Skeletal muscle cell (primary cell): ENCODE results near the gene CMSS1.

ENCODE experiments used
- DNase-seq: peaks from one replicate; pipeline ENCODE4 v3.0.0-alpha.2; 2010; ENCODE audit warnings: low read depth
- H3K4me3 ChIP-seq: 2 replicates; pipeline ENCODE4 v1.5.1; 2011; ENCODE audit warnings: low read depth, mild to moderate bottlenecking, control low read depth, low read length, moderate library complexity

Gene CMSS1

DNA sequence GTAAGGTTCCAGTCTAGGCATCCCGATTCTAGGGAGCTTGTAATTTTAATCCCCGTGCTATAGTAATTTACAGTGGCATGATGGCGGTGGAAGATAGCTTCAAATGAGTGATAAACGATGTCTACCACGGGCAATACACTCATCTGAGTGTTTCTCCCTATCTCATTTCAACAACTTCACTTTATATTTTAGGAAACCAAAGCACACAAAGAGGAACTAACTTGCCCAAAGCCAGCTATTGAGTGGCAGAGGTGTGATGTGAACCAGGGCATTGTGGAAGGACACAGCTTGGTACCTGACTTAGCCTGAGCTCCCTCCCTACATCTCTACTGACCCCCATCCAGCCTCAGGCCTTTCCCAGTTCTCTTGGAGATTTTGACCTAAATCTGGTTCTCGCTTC, 313.6 kb downstream of the CMSS1 start:
- DNase-seq = no peak
- no peak overlapping the region for H3K4me3 ChIP-seq

DNA sequence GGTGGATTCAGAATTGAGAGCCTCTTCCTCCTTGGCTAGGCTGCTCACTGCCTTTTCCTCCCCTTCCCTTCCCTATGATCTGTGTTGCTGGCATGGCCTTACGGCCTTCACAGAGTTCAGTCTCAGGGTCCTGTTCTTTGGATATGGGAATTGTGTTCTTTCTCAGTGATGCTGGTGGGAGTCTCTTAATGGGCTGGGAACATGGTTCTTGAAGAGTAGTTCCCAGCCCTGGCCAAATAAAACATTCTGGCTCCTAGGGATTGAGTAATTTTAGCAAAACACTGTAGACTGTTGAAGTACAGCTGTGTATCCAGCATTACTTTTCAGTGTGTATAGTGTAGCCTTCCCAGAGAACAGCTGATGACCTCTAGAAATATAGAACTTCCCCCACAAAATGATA, 319.3 kb downstream of the CMSS1 start:
- DNase-seq = peak; percentile 64
- no peak overlapping the region for H3K4me3 ChIP-seq

DNA sequence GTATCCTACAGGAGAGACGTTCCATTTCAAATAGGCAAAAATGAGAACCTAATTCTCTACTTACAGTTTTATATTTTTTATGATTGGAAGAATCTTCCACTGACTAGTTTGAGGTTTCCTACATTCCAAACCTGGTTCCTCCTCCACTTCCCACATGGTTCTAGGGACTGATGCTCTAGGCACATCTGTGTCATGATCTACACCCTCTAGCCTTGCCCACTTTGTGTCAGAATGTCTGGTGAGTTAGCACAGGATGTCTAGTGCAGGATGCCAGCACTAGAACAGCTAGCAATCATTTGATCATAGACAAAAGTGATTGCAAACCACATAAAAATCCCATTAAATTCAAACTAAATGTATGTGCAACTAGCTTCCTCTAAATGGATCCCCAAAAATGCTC, 323.3 kb downstream of the CMSS1 start:
- H3K4me3 ChIP-seq = no peak overlapping the region
- no peak for DNase-seq

DNA sequence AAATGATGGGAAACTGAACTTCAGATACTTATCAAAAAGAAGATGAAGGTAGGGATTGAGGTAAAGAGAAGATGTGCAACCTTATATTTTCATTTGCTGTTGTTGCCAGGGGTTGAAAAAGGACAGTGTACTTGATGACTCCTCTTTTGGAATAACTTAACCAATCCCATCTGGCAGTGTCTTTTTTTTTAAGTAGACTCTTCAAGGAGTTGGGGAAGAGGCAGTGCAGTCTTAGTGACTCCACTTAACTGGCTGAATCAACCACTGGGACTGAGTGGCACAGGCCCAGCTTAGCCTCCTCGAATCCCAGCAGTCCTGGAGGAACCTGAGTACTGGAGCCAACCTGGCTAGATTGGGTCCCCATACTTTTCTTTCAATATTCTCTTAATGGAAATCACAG, 323.9 kb downstream of the CMSS1 start:
- H3K4me3 ChIP-seq = no peak overlapping the region
- DNase-seq = no peak

DNA sequence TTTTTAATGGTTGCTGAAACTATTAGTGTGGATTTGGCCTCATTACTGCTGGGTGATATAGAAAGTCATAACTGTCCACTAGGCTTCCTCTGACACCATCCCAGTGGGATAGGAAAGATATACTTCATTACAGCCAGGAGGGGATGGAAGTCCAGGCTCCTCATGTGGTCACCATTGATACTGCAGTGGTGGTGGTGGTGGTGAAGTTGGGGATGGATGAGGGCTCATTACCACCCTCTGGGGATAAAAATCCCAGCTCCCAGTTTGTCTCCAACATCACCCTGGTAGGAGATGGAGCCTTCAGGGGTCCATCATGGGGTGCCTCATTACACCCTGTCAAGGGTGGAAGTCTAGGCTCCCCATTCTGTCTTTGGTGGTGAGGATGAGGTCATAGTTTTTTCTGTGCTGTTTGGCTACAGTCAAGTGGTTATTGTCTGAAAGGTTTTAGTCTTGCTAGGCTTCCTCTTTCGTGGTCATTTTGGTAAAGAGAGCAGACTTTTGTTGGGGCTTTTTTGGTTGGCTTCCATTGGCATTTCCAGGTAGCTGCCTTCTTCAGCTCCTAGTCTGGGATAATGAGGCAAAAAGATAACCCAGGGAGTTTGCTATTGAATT, 326.7 kb downstream of the CMSS1 start:
- no peak overlapping the region for H3K4me3 ChIP-seq

DNA sequence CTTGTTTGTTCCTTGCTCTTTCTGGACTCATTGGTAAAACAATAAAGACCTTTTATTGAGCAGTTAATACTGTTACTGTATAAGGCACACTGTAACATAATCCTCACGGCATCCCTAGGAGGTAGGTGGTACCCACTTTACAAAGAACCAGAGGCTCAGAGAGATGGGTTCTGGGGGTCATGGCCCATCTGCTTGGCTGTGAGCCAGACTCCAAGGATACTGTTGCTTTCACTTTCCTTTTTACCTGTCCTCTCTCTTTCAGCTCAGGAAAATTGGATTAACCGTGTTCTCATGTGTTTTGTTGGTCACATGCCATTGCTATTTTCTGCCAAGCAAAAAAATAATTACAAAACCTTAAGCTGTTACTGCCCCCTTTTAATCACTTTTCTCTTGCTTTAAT, 331.5 kb downstream of the CMSS1 start:
- no peak overlapping the region for H3K4me3 ChIP-seq
- no peak for DNase-seq

More for the DNA sequence above, 326.7 kb downstream of the CMSS1 start:
- no peak for DNase-seq

DNA sequence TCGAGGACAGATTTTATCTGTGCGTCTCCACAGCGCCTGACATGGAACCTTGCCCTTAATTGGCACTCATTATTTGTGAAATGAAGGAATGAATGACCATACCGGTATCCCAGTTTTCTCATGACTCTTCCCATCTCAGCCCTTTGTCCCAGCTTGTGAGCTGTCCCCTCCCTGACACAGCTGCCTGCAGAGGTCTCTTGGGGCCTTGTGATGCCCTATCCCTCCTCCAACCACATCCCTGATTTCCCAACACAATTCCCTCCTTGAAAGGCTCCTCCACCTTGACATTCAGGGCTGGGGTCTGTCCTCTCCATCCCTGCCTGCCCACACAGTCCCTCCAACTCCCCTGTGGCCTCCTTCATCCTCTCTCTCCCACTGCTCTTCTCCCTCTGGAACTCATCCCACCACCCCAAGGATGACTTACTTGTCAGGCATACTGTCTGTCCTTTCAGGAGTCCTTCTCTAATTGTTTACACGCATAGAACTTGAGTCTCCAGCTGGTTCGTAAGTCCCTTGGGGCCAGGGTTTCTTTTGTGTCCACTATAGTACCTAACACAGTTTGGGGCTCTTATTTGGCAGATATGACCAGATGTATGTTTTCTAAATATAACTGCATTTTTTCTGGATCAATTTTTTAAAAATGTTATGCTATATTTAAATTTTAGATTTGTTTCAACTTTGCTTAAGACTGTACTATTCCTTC, 332.2 kb downstream of the CMSS1 start:
- H3K4me3 ChIP-seq = no peak overlapping the region
- no peak for DNase-seq

DNA sequence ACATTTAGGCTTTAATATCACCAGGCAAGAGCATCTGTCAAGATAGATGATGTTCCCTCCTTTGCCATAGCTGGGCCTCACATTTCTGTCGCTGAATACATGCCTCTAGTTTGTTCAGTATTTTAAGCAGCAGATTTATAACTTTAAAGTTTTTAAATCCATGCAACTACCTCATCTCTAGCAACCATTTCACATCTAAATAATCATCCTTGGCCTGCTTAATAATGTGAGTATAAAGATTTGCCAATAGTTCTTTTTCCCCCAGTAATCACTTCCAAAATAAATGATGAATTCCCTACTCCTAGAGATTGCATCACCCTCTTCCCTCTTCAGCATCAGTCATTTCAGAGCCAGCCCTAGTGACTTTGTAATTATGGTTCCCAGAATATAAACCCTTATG, 332.8 kb downstream of the CMSS1 start:
- peak; percentile 33 for DNase-seq
- H3K4me3 ChIP-seq = no peak overlapping the region

DNA sequence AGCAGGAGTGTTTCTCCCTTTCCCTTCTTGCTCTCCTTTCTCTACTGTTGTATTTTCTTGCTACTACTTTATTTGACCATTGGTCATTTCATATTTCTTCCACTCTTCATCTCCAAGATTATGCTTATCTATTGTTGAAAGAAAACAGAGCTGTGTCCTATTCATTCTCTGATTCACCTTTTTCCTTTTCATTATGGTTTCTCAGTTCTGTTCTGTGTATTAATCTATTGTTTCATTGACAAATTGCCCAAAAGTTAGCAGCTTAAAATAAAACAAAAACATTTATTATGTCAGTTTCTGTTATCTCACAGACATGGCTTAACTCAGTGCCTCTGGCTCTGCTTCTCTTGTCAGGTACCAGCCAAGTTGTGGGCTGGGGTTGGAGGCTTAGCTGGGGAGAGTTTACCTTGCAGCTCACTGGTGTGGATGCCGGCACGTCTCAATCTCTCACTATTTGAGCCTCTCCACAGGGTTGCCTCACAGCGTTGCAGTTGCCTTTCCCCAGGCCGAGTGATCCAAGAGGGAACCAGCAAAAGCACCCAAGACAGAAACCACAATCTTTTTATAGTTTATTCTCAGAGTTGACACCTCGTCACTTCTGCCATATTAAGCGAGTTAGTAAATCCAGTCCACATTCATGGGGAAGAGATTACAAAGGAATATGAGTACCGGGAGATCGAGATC, 333.5 kb downstream of the CMSS1 start:
- no peak for DNase-seq
- H3K4me3 ChIP-seq = no peak overlapping the region

DNA sequence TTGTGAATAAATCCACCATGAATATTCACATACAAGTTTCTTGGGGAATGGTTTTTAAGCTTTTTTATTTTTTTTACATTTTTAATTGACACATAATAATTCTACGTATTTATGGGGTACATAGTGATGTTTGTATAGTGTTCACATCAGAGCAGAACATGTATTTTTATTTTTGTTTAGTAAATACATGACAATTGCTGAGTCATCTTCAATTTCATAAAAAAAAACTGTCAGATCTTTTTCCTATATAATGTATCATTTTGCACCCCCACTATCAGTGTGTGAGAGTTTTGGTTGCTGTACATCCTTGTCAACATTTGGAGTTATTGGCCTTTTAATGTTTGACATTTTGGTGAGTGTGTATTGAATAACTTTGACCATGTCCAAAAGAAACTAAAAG, 336.5 kb downstream of the CMSS1 start:
- no peak overlapping the region for H3K4me3 ChIP-seq

DNA sequence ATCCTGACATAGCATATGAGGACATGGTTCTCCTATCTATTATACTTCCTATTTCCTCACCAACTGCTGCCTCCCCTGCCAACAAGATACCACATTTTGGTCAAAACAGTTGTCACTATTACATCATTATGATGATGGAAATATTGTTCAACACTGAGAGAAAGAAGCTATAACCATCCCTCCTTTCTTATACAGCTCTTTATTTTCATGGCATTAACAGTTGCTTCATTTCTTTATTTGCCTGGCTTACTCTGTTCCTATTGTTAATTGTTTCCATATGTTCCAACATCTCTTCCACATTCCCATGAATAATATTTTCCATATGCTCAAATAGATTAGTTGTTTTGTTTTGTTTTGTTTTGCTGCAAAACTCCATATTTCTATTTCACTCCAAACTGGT, 337.5 kb downstream of the CMSS1 start:
- no peak for DNase-seq
- no peak overlapping the region for H3K4me3 ChIP-seq

More for the DNA sequence above, 336.5 kb downstream of the CMSS1 start:
- DNase-seq = no peak

DNA sequence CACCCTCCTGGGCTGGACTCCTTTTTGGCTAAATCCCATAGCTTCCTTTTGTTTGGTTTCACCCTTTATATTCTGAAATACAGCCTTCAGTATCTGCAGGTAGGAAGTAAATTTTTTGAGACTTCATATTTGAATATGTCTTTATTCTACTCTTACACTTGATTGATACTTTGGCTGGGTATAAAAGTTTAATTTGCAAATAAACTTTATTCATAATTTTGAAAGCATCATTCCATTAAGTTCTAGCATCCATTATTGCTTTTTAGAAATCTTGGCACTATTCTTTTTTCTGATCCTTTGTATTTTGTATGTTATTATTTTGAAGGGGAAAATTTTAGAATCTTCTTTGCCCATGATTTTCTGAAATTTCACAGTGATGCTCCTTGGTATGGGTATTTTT, 337.9 kb downstream of the CMSS1 start:
- H3K4me3 ChIP-seq = no peak overlapping the region
- DNase-seq = no peak

DNA sequence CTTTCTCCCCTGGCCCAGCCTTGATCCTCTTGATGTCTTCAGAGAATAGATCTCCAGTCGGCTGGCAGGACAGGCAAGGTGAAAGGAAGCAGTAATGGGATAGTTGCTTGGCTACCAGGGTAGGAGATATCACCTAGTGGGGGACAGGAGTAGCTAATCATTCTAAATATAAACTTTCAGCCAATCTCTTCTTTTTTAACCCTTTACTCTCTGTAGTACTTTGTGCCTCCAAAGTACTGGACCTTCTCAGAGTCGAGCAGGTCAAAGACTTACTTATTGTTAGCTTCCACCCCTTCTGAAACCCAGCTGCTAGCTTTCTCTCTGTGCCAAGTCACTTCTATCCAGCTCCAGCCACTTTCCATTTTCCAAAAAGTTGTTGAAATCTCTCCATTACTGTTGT, 340.0 kb downstream of the CMSS1 start:
- DNase-seq = no peak
- H3K4me3 ChIP-seq = no peak overlapping the region

DNA sequence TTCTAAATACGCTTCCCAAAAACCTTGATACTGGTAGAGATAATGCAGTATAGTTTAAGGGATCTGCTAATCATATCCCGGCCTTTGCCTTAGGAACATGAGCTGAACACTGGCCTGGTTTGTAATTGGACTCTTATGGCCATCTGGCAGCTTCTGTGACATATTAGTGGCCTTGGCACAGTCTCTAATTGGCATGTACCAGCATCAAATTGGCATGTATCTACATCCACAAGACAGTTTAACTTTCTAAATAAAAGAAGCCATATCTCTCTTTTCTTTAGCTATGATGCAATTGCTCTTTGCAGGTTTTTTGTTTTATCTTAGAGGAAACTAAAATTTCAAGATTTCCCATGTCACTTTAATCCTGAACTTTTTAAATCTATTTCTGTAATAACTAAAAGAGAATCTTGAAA, 341.3 kb downstream of the CMSS1 start:
- DNase-seq = no peak
- H3K4me3 ChIP-seq = no peak overlapping the region

DNA sequence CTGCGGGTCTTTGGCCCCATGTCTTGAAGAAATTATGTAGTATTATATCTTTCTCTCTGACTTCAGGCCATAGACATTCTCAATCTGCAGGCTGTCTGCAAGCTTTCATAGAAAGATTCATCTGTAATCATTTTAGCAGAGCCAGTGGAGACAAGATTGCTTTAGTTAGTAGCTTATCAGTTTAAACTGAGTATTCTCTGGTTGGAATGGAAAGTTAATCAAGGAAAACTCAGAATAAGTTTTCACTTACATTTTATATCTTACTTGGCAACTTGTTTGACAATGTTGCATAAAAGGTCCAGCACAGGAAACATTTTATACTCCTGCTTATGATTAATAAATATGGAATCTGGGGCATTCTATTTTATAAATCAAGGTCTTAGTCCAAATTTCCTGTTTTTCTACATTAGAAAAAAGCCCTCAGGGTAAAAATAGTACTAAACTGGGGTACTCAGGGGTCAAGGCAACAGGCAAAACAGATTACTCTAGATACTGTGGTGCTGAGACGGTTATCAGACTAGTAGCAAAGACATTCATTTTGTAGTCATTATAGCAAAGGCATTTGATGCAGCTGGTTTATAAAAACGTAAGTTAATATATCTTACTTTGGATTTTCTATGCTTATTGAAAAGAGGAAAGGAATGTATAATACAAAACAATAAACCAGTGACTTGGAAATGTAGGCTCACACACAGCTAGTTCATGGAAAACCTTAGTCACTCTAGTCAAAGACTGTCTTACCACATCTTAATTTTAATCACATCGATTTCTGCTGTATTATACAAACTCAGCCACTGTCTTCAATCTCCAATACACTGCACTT, 341.9 kb downstream of the CMSS1 start:
- DNase-seq = no peak
- H3K4me3 ChIP-seq = no peak overlapping the region

DNA sequence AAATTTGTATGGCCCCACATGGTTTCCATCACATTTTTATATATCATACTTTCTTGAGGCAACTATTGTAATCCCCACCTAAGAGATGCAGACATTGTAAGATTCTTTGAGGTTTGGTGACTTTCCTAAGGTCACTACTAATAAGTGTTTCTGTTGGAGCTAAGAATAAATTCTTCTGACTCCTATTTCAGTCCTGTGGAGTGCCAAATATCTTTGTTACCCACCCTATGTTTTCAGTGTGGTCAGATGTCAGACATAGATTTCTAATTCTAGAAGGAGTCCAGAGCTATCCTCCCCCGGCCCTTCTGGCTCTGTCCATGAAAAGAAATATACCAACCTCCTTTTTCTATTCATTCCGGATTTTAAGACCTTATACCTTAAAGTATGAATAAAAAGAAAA, 342.9 kb downstream of the CMSS1 start:
- DNase-seq = no peak

DNA sequence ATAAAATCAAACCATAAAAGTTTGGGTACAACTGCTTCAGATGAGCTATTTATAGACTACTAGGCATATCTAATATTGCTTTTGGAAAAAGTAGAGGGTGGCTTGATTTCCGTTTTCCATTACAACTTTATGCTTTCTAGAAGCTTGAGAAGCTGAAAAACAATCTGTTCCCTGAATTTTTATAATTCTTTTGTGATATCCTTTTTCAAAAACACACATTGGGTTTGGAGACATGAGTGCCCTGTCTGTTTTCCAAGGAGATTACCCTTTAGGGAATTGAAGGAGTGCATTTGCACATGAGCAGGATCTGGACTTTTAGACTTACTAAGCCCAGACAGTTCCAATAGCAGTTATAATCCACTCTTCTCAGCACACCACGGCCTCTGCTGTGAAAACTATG, 346.1 kb downstream of the CMSS1 start:
- no peak for DNase-seq
- H3K4me3 ChIP-seq = no peak overlapping the region

More for the DNA sequence above, 342.9 kb downstream of the CMSS1 start:
- no peak overlapping the region for H3K4me3 ChIP-seq

DNA sequence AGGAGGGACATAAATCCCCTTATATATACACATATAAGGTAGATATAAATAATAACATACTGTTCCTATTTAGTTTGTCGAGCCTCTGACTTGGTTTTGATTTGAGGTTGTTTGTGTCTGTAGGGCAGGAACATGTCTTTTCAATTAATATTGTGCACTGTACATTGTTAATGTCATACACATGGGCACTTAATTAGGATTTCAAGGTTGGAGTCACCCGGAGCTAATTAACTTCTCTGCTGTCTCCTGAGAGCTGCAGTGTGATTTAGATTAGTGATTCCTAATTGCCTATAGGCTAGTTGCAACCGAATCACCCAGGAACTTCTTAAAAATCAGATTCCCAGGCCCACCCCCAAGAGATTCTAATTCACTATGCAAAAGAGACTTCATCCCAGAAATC, 347.1 kb downstream of the CMSS1 start:
- no peak overlapping the region for H3K4me3 ChIP-seq
- DNase-seq = no peak

DNA sequence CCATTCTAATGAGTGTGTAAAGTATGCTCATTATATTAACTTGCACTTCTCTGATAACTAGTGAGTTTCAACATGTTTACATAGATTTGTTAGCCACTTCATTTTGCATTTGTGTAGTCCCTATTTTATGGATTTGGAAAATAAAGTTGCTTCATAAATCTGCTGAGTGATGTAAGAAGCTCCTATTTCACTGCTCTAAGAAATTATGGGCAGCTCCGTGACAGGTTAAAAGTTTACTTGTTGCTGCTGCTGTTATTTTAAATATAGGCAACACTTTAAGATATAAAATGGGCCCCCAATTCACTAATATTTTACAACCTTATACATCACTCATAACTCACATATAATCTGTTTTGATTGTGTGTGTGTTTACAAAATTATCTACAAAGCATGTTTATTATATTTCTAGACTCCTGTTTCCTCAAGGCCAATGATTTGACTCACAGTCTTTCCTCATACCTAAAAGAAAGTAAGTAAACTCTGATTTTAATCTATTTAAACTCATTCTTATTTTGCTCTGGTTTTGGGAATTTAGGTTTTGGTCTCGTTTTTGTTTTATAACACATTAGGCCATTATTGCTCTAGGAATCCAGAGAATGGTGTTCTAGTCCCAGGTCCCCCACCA, 348.4 kb downstream of the CMSS1 start:
- DNase-seq = no peak

More for the DNA sequence above, 348.4 kb downstream of the CMSS1 start:
- no peak overlapping the region for H3K4me3 ChIP-seq
